Karpas-422 (cell line): ENCODE data around the gene KIF18B. TPM values are rescaled to one million over a fixed set of nuclear protein-coding genes. Genes with fewer than 3 reads are reported as not detected.

Source experiments
- DNase-seq: peaks from one replicate; pipeline ENCODE4 v3.0.0-alpha.2; 2015
- H2AFZ ChIP-seq: fragments of 200-600 bp; sonication (generic); 2 replicates; pipeline ENCODE4 v1.6.1; 2014; ENCODE audit warnings: antibody characterized with exemption, low read length, mixed read lengths
- H3K27ac ChIP-seq: fragments of 200-600 bp; sonication (generic); 2 replicates; pipeline ENCODE4 v1.5.1; 2014; ENCODE audit warnings: mild to moderate bottlenecking, low read length, moderate library complexity
- H3K27me3 ChIP-seq: fragments of 200-600 bp; sonication (generic); 2 replicates; pipeline ENCODE4 v1.6.1; 2014; ENCODE audit warnings: low read length, mixed read lengths
- H3K36me3 ChIP-seq: fragments of 200-600 bp; sonication (generic); 2 replicates; pipeline ENCODE4 v1.6.1; 2014; ENCODE audit warnings: low read length, mixed read lengths; ENCODE audit not compliant: insufficient read depth
- H3K4me1 ChIP-seq: fragments of 200-600 bp; sonication (generic); 2 replicates; pipeline ENCODE4 v1.6.1; 2014; ENCODE audit warnings: mild to moderate bottlenecking, low read length, mixed read lengths
- H3K4me2 ChIP-seq: fragments of 200-600 bp; sonication (generic); 2 replicates; pipeline ENCODE4 v1.6.1; 2014; ENCODE audit warnings: low read length, low read depth, mild to moderate bottlenecking; ENCODE audit not compliant: poor library complexity, severe bottlenecking
- H3K4me3 ChIP-seq: fragments of 200-600 bp; sonication (generic); 2 replicates; pipeline ENCODE4 v1.5.1; 2014; ENCODE audit warnings: mild to moderate bottlenecking, antibody characterized with exemption, low read length, mixed read lengths
- H3K79me2 ChIP-seq: fragments of 200-600 bp; sonication (generic); 2 replicates; pipeline ENCODE4 v1.6.1; 2014; ENCODE audit warnings: mild to moderate bottlenecking, low read length, mixed read lengths
- H3K9ac ChIP-seq: fragments of 200-600 bp; sonication (generic); 2 replicates; pipeline ENCODE4 v1.6.0; 2014; ENCODE audit warnings: low read length
- H3K9me2 ChIP-seq: fragments of 200-600 bp; sonication (generic), shearing (Covaris generic); replicated peaks from 2 replicates; pipeline ENCODE4 v1.6.0; 2014; ENCODE audit warnings: mild to moderate bottlenecking, low read length, moderate library complexity; ENCODE audit not compliant: insufficient read depth
- H3K9me3 ChIP-seq: fragments of 300-700, 200-600 bp; sonication (generic); 2 replicates; pipeline ENCODE4 v1.6.1; 2014; ENCODE audit warnings: low read length, mixed read lengths
- H4K20me1 ChIP-seq: fragments of 200-600 bp; sonication (generic); 2 replicates; pipeline ENCODE4 v1.6.1; 2014; ENCODE audit warnings: mild to moderate bottlenecking, antibody characterized with exemption, low read length, low read depth; ENCODE audit not compliant: insufficient read depth
- total RNA-seq: library from RNA; depleted of rRNA; stranded (reverse); fragments of >200 nt; shearing (Covaris generic); gene quantifications from 2 replicates; pipeline ENCODE4 v1.2.3, GENCODE V29; 2014; ENCODE audit warnings: low replicate concordance

Gene KIF18B
- total RNA-seq, 1 experiment from 2014 or later, result 8.5 TPM

DNA sequence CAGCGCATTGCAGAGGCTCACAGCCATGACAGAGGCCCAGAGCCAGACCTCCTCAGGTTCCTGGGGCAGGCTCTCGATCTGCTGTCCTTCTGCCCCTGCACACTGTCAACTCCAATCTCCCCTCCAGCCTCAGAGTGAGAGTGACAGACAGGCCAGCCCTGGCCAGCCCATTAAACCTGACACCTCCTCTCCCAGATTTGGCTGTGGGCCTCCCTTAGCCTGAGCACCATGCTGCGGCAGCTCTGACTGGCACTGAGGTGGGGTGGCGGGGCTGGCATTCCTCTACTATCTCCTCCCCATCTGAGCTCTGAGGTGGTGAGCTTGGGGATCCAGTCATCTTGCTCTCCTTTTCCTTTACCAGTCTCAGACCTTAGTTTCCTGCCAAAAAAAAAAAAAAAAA lies 36.0 kb upstream of the KIF18B start:
- Histone ChIP-seq H3K9ac (no peak overlapping the region), H4K20me1 (no peaks in the 10 kb centered on the region), H3K4me1 (peaks cover 3% of the 10 kb centered on the region), H3K4me3 (no peak overlapping the region), H3K4me2 (no peak overlapping the region), H3K36me3 (no peaks in the 10 kb centered on the region), H2AFZ (no peak overlapping the region), H3K9me3 (no peaks in the 10 kb centered on the region), H3K9me2 (no peaks in the 10 kb centered on the region), H3K27me3 (no peaks in the 10 kb centered on the region), H3K79me2 (no peaks in the 10 kb centered on the region), H3K27ac (no peak overlapping the region)
- no peak for DNase-seq

GRCh38 chr17:44982113-44982702 lies 34.6 kb upstream of the KIF18B start:
- Histone ChIP-seq H3K36me3 (no peaks in the 10 kb centered on the region), H3K27ac (no peak overlapping the region), H3K9ac (no peak overlapping the region), H4K20me1 (no peaks in the 10 kb centered on the region), H3K9me2 (no peaks in the 10 kb centered on the region), H3K4me3 (no peak overlapping the region), H3K27me3 (no peaks in the 10 kb centered on the region), H3K4me1 (no peaks in the 10 kb centered on the region), H3K4me2 (no peak overlapping the region), H3K9me3 (no peaks in the 10 kb centered on the region), H3K79me2 (no peaks in the 10 kb centered on the region), H2AFZ (no peak overlapping the region)
- DNase-seq, result no peak

DNA sequence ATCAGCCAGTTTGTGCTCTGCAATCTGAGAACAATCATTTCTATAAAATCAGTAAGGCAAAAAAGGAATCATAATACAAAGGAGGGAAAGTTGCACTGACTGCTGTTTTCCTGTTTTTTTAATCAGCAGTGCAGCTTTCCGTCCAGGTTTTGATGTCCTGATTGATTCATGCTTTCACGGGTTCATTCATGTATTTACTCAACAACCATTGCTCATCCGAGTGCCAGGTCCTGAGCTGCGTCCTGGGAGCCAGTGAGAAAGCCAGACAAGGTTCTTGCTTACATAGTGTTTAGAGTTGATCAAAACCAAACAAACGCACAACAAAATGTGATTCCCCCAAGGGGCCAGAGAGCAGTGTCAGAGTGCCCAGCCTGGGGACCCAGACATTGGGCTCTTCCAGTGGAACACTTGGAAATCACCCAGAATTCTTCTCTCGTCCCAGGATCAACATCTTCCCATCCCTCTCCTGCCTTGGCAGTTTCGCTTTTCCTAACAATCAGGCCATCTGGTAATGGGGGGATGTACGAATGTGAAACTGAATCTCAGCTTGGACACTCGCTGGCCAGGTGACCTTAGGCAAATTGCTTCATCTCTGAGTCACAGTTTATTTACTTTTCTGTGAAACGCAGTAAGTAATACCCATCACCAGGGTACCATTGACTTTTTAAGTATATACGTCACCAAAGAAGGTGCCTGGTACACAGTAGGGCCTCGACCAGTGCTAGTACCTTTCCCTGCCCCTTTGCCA lies 33.8 kb upstream of the KIF18B start:
- H3K27ac ChIP-seq, result no peak overlapping the region
- no peaks in the 10 kb centered on the region for H3K9me2 ChIP-seq
- no peaks in the 10 kb centered on the region for H3K9me3 ChIP-seq
- H3K36me3 ChIP-seq, result no peaks in the 10 kb centered on the region
- no peak overlapping the region for H3K4me2 ChIP-seq
- no peaks in the 10 kb centered on the region for H4K20me1 ChIP-seq
- no peak overlapping the region for H2AFZ ChIP-seq
- H3K4me1 ChIP-seq, result no peaks in the 10 kb centered on the region
- H3K27me3 ChIP-seq, result no peaks in the 10 kb centered on the region
- DNase-seq, result no peak
- H3K4me3 ChIP-seq, result no peak overlapping the region
- H3K9ac ChIP-seq, result no peak overlapping the region
- no peaks in the 10 kb centered on the region for H3K79me2 ChIP-seq

GRCh38 chr17:44979426-44979995 lies 31.9 kb upstream of the KIF18B start:
- no peaks in the 10 kb centered on the region for H3K79me2 ChIP-seq
- H2AFZ ChIP-seq, result no peak overlapping the region
- H3K9me2 ChIP-seq, result no peaks in the 10 kb centered on the region
- H3K4me1 ChIP-seq, result no peaks in the 10 kb centered on the region
- H4K20me1 ChIP-seq, result no peaks in the 10 kb centered on the region
- no peak overlapping the region for H3K4me2 ChIP-seq
- H3K27ac ChIP-seq, result no peak overlapping the region
- DNase-seq, result no peak
- H3K9me3 ChIP-seq, result no peaks in the 10 kb centered on the region
- no peak overlapping the region for H3K9ac ChIP-seq
- no peaks in the 10 kb centered on the region for H3K27me3 ChIP-seq
- no peaks in the 10 kb centered on the region for H3K36me3 ChIP-seq
- no peak overlapping the region for H3K4me3 ChIP-seq

- Histone ChIP-seq H3K27me3 (no peaks in the 10 kb centered on the region), H3K36me3 (no peaks in the 10 kb centered on the region), H3K4me1 (no peaks in the 10 kb centered on the region), H4K20me1 (no peaks in the 10 kb centered on the region), H3K9me3 (no peaks in the 10 kb centered on the region), H2AFZ (no peak overlapping the region), H3K79me2 (no peaks in the 10 kb centered on the region), H3K27ac (no peak overlapping the region), H3K4me3 (no peak overlapping the region), H3K9me2 (no peaks in the 10 kb centered on the region), H3K4me2 (no peak overlapping the region), H3K9ac (no peak overlapping the region)
- no peak for DNase-seq
Observed at GRCh38 chr17:44978807-44979206, 31.2 kb upstream of the KIF18B start.

- H3K4me2 ChIP-seq, result no peak overlapping the region
- no peak for DNase-seq
- no peaks in the 10 kb centered on the region for H4K20me1 ChIP-seq
- H3K9me3 ChIP-seq, result no peaks in the 10 kb centered on the region
- no peak overlapping the region for H3K27ac ChIP-seq
- H3K36me3 ChIP-seq, result no peaks in the 10 kb centered on the region
- no peaks in the 10 kb centered on the region for H3K79me2 ChIP-seq
- H3K4me3 ChIP-seq, result no peak overlapping the region
- H3K9ac ChIP-seq, result no peak overlapping the region
- H3K9me2 ChIP-seq, result no peaks in the 10 kb centered on the region
- no peaks in the 10 kb centered on the region for H3K27me3 ChIP-seq
- no peaks in the 10 kb centered on the region for H3K4me1 ChIP-seq
- no peak overlapping the region for H2AFZ ChIP-seq
Observed at GRCh38 chr17:44977814-44978550, 30.4 kb upstream of the KIF18B start.

- Histone ChIP-seq H4K20me1 (no peaks in the 10 kb centered on the region), H3K9me3 (no peaks in the 10 kb centered on the region), H3K9ac (no peak overlapping the region), H3K27me3 (no peaks in the 10 kb centered on the region), H3K9me2 (no peaks in the 10 kb centered on the region), H3K27ac (no peak overlapping the region), H3K4me2 (no peak overlapping the region), H3K4me3 (no peak overlapping the region), H2AFZ (no peak overlapping the region), H3K36me3 (no peaks in the 10 kb centered on the region), H3K4me1 (no peaks in the 10 kb centered on the region), H3K79me2 (no peaks in the 10 kb centered on the region)
- peak; percentile 72 for DNase-seq
Observed at GRCh38 chr17:44977065-44977464, 29.5 kb upstream of the KIF18B start.

DNA sequence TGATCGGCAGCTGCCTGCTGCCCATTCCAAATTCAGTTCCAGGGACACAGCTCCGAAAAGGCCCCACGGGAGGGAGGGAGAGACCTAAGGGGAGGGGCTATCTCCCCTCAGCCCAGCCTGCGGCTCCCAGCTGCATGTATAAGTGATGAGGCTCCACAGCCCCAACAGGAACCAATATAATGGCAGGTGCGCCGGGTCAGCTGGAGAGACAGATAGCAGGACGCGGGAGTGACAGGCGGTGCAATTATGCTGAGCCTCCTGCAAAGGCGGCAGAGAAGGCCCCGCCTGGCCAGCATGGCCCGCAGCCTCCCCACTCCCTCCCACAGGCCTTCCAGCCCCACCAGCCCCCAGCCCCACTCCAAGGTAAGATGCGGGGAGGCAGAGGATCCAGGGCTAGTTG lies 28.6 kb upstream of the KIF18B start:
- no peaks in the 10 kb centered on the region for H3K4me1 ChIP-seq
- DNase-seq, result no peak
- no peaks in the 10 kb centered on the region for H4K20me1 ChIP-seq
- no peak overlapping the region for H3K27ac ChIP-seq
- no peaks in the 10 kb centered on the region for H3K27me3 ChIP-seq
- H3K9me3 ChIP-seq, result no peaks in the 10 kb centered on the region
- H2AFZ ChIP-seq, result no peak overlapping the region
- H3K79me2 ChIP-seq, result no peaks in the 10 kb centered on the region
- no peaks in the 10 kb centered on the region for H3K36me3 ChIP-seq
- H3K9me2 ChIP-seq, result no peaks in the 10 kb centered on the region
- H3K9ac ChIP-seq, result no peak overlapping the region
- H3K4me3 ChIP-seq, result no peak overlapping the region
- no peak overlapping the region for H3K4me2 ChIP-seq
